ENCODE results near the gene HERC6. TPM values are rescaled to one million over a fixed set of nuclear protein-coding genes. Genes with fewer than 3 reads are reported as not detected.

Gene HERC6
- total RNA-seq, 1 donor from 2014 or later, result 21.1 TPM

DNA sequence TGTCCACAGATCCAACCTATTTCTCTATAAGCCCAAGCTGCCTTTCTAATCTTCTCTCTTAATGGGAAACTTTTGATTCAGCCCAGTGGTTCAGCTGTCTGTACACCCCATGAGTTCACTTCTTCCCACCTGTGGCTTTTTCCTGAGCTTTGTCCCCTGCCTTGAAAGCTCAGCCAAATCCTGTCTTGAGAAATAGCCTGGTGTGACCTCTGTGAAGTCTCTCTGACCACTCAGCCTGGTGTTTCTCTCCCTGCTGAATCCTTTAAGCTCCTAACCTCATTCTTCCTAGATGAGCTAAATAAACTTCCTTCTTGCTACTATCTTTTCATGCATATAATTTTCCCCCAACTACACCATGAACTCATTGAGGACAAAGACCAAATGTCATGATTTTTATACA lies 63.0 kb downstream of the HERC6 start:
- H3K36me3 Mint-ChIP-seq, result peaks cover 27% of the 10 kb centered on the region
- DNase-seq (ENCODE audit: low spot score in 2 of 2, unreplicated experiment in 2 of 2), result no peak
- no peak overlapping the region for H3K27ac Mint-ChIP-seq
- H3K4me3 Mint-ChIP-seq, result no peak overlapping the region
- H3K4me1 Mint-ChIP-seq, result peaks cover 19% of the 10 kb centered on the region
- TF ChIP-seq, protein P1, sequence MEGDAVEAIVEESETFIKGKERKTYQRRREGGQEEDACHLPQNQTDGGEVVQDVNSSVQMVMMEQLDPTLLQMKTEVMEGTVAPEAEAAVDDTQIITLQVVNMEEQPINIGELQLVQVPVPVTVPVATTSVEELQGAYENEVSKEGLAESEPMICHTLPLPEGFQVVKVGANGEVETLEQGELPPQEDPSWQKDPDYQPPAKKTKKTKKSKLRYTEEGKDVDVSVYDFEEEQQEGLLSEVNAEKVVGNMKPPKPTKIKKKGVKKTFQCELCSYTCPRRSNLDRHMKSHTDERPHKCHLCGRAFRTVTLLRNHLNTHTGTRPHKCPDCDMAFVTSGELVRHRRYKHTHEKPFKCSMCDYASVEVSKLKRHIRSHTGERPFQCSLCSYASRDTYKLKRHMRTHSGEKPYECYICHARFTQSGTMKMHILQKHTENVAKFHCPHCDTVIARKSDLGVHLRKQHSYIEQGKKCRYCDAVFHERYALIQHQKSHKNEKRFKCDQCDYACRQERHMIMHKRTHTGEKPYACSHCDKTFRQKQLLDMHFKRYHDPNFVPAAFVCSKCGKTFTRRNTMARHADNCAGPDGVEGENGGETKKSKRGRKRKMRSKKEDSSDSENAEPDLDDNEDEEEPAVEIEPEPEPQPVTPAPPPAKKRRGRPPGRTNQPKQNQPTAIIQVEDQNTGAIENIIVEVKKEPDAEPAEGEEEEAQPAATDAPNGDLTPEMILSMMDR (IDR thresholded peaks at IDR 0.05; ENCODE audit: unreplicated experiment), result no peak
- H3K9me3 Mint-ChIP-seq, result peaks cover 13% of the 10 kb centered on the region
- H3K27me3 Mint-ChIP-seq (ENCODE audit: low read depth), result no peaks in the 10 kb centered on the region

DNA sequence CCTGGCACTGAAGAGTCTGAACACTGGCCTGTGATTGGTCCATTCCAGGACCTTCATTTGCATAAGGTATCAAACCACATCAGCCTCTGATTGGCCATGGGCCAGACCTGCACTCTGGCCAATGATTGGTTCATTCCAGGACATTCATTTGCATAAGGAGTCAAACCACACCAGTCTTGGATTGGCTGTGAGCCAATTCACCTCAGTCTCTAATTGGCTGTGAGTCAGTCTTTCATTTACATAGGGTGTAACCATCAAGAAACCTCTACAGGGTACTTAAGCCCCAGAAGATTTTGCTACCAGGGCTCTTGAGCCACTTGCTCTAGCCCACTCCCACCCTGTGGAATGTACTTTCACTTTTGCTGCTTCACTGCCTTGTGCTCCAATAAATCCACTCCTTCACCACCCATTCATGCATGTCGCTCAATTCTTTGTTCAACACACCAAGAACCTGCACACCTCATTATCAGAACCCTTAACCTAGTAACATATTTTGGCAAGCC lies 64.1 kb downstream of the HERC6 start:
- Mint-ChIP-seq H3K9me3 (peaks cover 13% of the 10 kb centered on the region), H3K4me3 (no peak overlapping the region), H3K36me3 (peaks cover 24% of the 10 kb centered on the region), H3K4me1 (peaks cover 19% of the 10 kb centered on the region), H3K27ac (no peak overlapping the region), H3K27me3 (ENCODE audit: low read depth) (no peaks in the 10 kb centered on the region)
- TF ChIP-seq, protein P1 (IDR thresholded peaks at IDR 0.05; ENCODE audit: unreplicated experiment), result no peak
- DNase-seq (ENCODE audit: low spot score in 2 of 2, unreplicated experiment in 2 of 2), result no peak

- H3K27ac Mint-ChIP-seq, result no peak overlapping the region
Observed at GRCh38 chr4:88443486-88443885, 64.8 kb downstream of the HERC6 start.

DNA sequence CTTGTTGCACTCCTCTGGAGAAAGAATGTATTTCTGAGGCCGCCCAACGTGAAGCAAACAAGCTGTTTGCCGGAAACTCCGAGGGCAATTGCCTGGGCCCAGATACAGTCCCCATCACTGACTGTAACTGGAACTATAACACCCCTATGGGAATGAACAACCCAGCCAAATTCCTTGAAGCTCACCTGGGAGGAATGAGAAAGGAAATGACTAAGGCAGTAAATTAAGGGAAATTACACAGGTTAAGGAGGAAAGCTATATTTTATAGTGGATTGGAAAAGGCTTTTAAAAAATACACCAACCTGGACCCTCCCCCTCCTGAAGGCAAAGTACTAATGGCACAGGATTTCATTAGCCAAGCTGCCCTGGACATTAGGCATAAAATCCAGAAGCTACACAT lies 66.6 kb downstream of the HERC6 start:
- peaks cover 11% of the 10 kb centered on the region for H3K4me1 Mint-ChIP-seq
- H3K27ac Mint-ChIP-seq, result no peak overlapping the region
- no peak for DNase-seq (ENCODE audit: low spot score in 2 of 2, unreplicated experiment in 2 of 2)
- peaks cover 24% of the 10 kb centered on the region for H3K36me3 Mint-ChIP-seq
- H3K4me3 Mint-ChIP-seq, result no peak overlapping the region
- H3K9me3 Mint-ChIP-seq, result peaks cover 13% of the 10 kb centered on the region
- H3K27me3 Mint-ChIP-seq (ENCODE audit: low read depth), result no peaks in the 10 kb centered on the region
- TF ChIP-seq, protein P1 (IDR thresholded peaks at IDR 0.05; ENCODE audit: unreplicated experiment), result no peak

More at GRCh38 chr4:88443486-88443885, 64.8 kb downstream of the HERC6 start:
- Mint-ChIP-seq H3K9me3 (peaks cover 13% of the 10 kb centered on the region), H3K36me3 (peaks cover 24% of the 10 kb centered on the region), H3K27me3 (ENCODE audit: low read depth) (no peaks in the 10 kb centered on the region), H3K4me1 (peaks cover 19% of the 10 kb centered on the region), H3K4me3 (no peak overlapping the region)
- DNase-seq (ENCODE audit: low spot score in 2 of 2, unreplicated experiment in 2 of 2), result no peak
- TF ChIP-seq, protein P1 (IDR thresholded peaks at IDR 0.05; ENCODE audit: unreplicated experiment), result no peak

DNA sequence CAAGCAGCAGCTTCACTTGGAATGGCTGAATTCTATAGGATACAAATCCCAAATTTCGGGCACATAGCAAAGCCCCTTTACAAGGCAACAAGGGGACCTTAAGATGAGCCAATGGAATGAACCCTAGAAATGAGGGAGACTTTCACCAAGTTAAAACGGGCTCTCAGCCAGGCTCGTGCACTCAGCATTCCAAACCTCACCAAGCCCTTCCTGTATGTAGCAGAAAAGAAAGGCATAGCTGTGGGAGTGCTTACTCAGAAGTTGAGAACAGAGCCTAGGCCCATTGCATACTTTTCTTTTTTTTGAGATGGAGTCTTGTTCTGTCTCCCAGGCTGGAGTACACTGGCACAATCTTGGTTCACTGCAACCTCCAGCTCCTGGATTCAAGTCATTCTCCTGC lies 67.5 kb downstream of the HERC6 start:
- Mint-ChIP-seq H3K9me3 (peaks cover 13% of the 10 kb centered on the region), H3K27ac (no peak overlapping the region), H3K36me3 (peaks cover 24% of the 10 kb centered on the region), H3K4me3 (no peak overlapping the region), H3K27me3 (ENCODE audit: low read depth) (no peaks in the 10 kb centered on the region), H3K4me1 (peaks cover 7% of the 10 kb centered on the region)
- TF ChIP-seq, protein P1 (IDR thresholded peaks at IDR 0.05; ENCODE audit: unreplicated experiment), result no peak
- no peak for DNase-seq (ENCODE audit: low spot score in 2 of 2, unreplicated experiment in 2 of 2)

All from mesothelial cell of epicardium (in vitro differentiated cells).